Neural cell (in vitro differentiated cells): Measurements from ENCODE around the gene ADAMTS17. TPM values are rescaled to one million over a fixed set of nuclear protein-coding genes. Genes with fewer than 3 reads are reported as not detected.

ENCODE experiments used
- H2AFZ ChIP-seq: fragments of 200-600, 300-800 bp; sonication (generic), shearing (Covaris generic); 2 replicates; pipeline ENCODE4 v1.6.0; 2014; ENCODE audit warnings: low read depth, mild to moderate bottlenecking, antibody characterized with exemption, low read length, moderate library complexity
- H3F3A ChIP-seq: fragments of 200-600 bp; shearing (Covaris generic); 2 replicates; pipeline ENCODE4 v1.6.1; 2016; ENCODE audit warnings: mild to moderate bottlenecking, moderate library complexity, mixed read lengths, antibody characterized with exemption, low read length; ENCODE audit not compliant: insufficient read depth, poor library complexity, severe bottlenecking
- H3K27ac ChIP-seq: fragments of 200-600, 300-800 bp; sonication (generic), shearing (Covaris generic); 2 replicates; pipeline ENCODE4 v1.5.1; 2014; ENCODE audit warnings: mild to moderate bottlenecking, low read length, moderate library complexity
- H3K27me3 ChIP-seq: fragments of 300-800, 200-600 bp; sonication (generic), shearing (Covaris generic); 2 replicates; pipeline ENCODE4 v1.6.0; 2014; ENCODE audit warnings: mild to moderate bottlenecking, low read depth, low read length, moderate library complexity; ENCODE audit not compliant: insufficient read depth
- H3K36me3 ChIP-seq: fragments of 300-800, 200-600 bp; sonication (generic), shearing (Covaris generic); 2 replicates; pipeline ENCODE4 v1.5.1; 2014; ENCODE audit warnings: mild to moderate bottlenecking, antibody characterized with exemption, low read length, moderate library complexity; ENCODE audit not compliant: insufficient read depth
- H3K4me2 ChIP-seq: fragments of 300-800, 200-600 bp; sonication (generic), shearing (Covaris generic); 2 replicates; pipeline ENCODE4 v1.6.0; 2014; ENCODE audit warnings: mild to moderate bottlenecking, low read length
- H3K4me3 ChIP-seq: fragments of 300-800, 200-600 bp; sonication (generic), shearing (Covaris generic); 2 replicates; pipeline ENCODE4 v1.5.1; 2014; ENCODE audit warnings: mild to moderate bottlenecking, low read length, moderate library complexity
- H3K79me2 ChIP-seq: fragments of 200-600 bp; shearing (Covaris generic); replicated peaks from 2 replicates; pipeline ENCODE4 v1.6.0; 2014; ENCODE audit warnings: mild to moderate bottlenecking, low read length, moderate library complexity; ENCODE audit not compliant: insufficient read depth
- H3K9ac ChIP-seq: fragments of 300-800, 200-600 bp; sonication (generic), shearing (Covaris generic); 2 replicates; pipeline ENCODE4 v1.6.1; 2016; ENCODE audit warnings: mild to moderate bottlenecking, low read length, mixed read lengths
- H3K9me2 ChIP-seq: fragments of 200-600 bp; shearing (Covaris generic); 2 replicates; pipeline ENCODE4 v1.6.1; 2016; ENCODE audit warnings: mild to moderate bottlenecking, low read length, mixed read lengths; ENCODE audit not compliant: insufficient read depth
- H3K9me3 ChIP-seq: fragments of 200-600, 300-800 bp; sonication (generic), shearing (Covaris generic); 2 replicates; pipeline ENCODE4 v1.6.1; 2016; ENCODE audit warnings: mild to moderate bottlenecking, mixed run types, low read length, moderate library complexity, mixed read lengths
- H4K20me1 ChIP-seq: fragments of 200-600 bp; shearing (Covaris generic); 2 replicates; pipeline ENCODE4 v1.6.1; 2016; ENCODE audit warnings: mild to moderate bottlenecking, mixed run types; ENCODE audit not compliant: insufficient read depth
- EP300 ChIP-seq: fragments of 450-650 bp; conservative IDR thresholded peaks from 2 replicates; pipeline ENCODE4 v1.6.1; 2014; ENCODE audit warnings: antibody characterized with exemption, mild to moderate bottlenecking, moderate library complexity; ENCODE audit not compliant: poor library complexity, severe bottlenecking
- EZH2 ChIP-seq: fragments of 200-600, 300-800 bp; shearing (Covaris generic), sonication (generic); IDR thresholded peaks from 2 replicates; pipeline ENCODE4 v1.6.1; 2014; ENCODE audit warnings: antibody characterized with exemption, low read length, borderline replicate concordance, mild to moderate bottlenecking; ENCODE audit not compliant: insufficient read depth, poor library complexity, severe bottlenecking
- MXI1 ChIP-seq: fragments of 450-650 bp; conservative IDR thresholded peaks from 2 replicates; pipeline ENCODE4 v1.6.1; 2014; ENCODE audit warnings: antibody characterized with exemption, mild to moderate bottlenecking; ENCODE audit not compliant: poor library complexity, severe bottlenecking
- POLR2AphosphoS5 ChIP-seq: IDR thresholded peaks from 2 replicates; pipeline ENCODE4 v1.6.1; 2012
- RAD21 ChIP-seq: fragments of 450-650 bp; conservative IDR thresholded peaks from 2 replicates; pipeline ENCODE4 v1.6.1; 2014; ENCODE audit warnings: antibody characterized with exemption, mild to moderate bottlenecking, moderate library complexity
- SMC3 ChIP-seq: fragments of 450-650 bp; conservative IDR thresholded peaks from 2 replicates; pipeline ENCODE4 v1.6.1; 2014; ENCODE audit warnings: antibody characterized with exemption, mild to moderate bottlenecking, moderate library complexity; ENCODE audit not compliant: poor library complexity
- TAF1 ChIP-seq: IDR thresholded peaks from 2 replicates; pipeline ENCODE4 v1.6.1; 2012; ENCODE audit warnings: low read depth
- polyA plus RNA-seq: library from polyadenylated mRNA; depleted of rRNA; stranded (reverse); fragments of >200 nt; gene quantifications from 2 replicates; pipeline ENCODE4 v1.2.3, GENCODE V29; 2014
- TF ChIP-seq, protein P1 (sequence below): fragments of 450-650 bp; IDR thresholded peaks from 2 replicates; pipeline ENCODE4 v1.5.1; 2014; ENCODE audit warnings: antibody characterized with exemption, mild to moderate bottlenecking, moderate library complexity; ENCODE audit not compliant: poor library complexity, severe bottlenecking
- TF ChIP-seq, protein P2 (sequence below): IDR thresholded peaks from 2 replicates; pipeline ENCODE4 v1.6.1; 2012; ENCODE audit warnings: borderline replicate concordance

The ADAMTS17 gene
- polyA plus RNA-seq, 1 donor from 2014 or later: 0.04 TPM

DNA sequence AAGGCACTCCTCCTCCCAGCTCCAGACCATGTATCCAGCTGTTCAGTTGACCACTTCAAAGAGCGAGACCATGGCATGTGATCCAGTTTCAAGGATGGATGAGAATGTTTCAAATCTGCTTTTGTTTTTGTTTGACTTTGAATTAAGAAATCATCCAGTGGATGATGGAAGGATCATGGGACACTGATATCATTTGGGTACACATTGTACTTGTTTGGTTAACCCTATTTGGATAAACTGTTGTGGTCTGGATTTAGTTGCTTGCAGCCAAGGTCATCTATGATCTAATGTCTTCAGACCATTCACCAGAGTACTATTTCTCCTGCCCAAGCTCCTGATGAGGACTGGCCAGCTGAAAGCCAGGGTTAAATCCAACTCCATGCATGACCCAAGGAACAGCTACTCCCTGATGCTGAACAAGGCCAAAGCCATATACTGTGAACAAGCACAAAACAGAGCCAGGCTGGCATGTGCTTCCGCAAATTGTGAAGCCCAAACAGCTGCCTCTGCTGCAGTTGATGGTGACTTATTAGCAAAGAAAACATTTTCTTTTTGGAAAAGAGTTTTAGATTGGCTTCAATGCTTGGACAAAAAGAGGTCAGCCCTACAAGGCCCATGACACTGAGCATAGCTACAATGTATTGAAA, 5.2 kb upstream of the ADAMTS17 start:
- Histone ChIP-seq H3K27ac (no peak overlapping the region), H3K79me2 (no peaks in the 10 kb centered on the region), H4K20me1 (no peaks in the 10 kb centered on the region), H3K9me2 (no peaks in the 10 kb centered on the region), H3K27me3 (peaks cover 33% of the 10 kb centered on the region), H3K9me3 (no peaks in the 10 kb centered on the region), H3K4me2 (no peak overlapping the region), H2AFZ (no peak overlapping the region), H3K4me3 (no peak overlapping the region), H3K36me3 (no peaks in the 10 kb centered on the region), H3K9ac (no peak overlapping the region), H3F3A (no peaks in the 10 kb centered on the region)
- TF ChIP-seq EP300 (no peak), RAD21 (no peak), MXI1 (no peak), EZH2 (no peak), SMC3 (no peak)
- TF ChIP-seq, protein P1, sequence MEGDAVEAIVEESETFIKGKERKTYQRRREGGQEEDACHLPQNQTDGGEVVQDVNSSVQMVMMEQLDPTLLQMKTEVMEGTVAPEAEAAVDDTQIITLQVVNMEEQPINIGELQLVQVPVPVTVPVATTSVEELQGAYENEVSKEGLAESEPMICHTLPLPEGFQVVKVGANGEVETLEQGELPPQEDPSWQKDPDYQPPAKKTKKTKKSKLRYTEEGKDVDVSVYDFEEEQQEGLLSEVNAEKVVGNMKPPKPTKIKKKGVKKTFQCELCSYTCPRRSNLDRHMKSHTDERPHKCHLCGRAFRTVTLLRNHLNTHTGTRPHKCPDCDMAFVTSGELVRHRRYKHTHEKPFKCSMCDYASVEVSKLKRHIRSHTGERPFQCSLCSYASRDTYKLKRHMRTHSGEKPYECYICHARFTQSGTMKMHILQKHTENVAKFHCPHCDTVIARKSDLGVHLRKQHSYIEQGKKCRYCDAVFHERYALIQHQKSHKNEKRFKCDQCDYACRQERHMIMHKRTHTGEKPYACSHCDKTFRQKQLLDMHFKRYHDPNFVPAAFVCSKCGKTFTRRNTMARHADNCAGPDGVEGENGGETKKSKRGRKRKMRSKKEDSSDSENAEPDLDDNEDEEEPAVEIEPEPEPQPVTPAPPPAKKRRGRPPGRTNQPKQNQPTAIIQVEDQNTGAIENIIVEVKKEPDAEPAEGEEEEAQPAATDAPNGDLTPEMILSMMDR: no peak
- TF ChIP-seq, protein P2, sequence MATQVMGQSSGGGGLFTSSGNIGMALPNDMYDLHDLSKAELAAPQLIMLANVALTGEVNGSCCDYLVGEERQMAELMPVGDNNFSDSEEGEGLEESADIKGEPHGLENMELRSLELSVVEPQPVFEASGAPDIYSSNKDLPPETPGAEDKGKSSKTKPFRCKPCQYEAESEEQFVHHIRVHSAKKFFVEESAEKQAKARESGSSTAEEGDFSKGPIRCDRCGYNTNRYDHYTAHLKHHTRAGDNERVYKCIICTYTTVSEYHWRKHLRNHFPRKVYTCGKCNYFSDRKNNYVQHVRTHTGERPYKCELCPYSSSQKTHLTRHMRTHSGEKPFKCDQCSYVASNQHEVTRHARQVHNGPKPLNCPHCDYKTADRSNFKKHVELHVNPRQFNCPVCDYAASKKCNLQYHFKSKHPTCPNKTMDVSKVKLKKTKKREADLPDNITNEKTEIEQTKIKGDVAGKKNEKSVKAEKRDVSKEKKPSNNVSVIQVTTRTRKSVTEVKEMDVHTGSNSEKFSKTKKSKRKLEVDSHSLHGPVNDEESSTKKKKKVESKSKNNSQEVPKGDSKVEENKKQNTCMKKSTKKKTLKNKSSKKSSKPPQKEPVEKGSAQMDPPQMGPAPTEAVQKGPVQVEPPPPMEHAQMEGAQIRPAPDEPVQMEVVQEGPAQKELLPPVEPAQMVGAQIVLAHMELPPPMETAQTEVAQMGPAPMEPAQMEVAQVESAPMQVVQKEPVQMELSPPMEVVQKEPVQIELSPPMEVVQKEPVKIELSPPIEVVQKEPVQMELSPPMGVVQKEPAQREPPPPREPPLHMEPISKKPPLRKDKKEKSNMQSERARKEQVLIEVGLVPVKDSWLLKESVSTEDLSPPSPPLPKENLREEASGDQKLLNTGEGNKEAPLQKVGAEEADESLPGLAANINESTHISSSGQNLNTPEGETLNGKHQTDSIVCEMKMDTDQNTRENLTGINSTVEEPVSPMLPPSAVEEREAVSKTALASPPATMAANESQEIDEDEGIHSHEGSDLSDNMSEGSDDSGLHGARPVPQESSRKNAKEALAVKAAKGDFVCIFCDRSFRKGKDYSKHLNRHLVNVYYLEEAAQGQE: no peak

DNA sequence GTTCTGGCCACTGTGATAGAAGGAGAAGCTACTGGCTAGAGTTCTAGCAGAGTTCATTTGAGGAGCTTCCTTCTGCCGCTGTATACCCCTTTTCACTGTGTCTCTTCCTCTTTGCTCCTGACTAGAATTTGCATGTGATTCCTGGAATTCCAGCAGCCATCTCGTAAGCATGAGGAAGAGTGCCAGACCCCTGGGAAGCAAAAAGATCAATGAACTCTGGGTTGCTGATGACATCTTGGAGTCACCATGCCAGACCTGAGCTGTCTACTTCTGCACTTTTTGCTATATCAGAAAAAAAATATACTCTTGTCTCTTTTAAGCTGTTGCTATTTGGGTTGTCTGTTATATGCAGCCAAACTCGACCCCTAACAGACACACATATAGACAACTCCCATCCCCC, 3.7 kb upstream of the ADAMTS17 start:
- Histone ChIP-seq H3K9me2 (no peaks in the 10 kb centered on the region), H2AFZ (no peak overlapping the region), H3K4me2 (no peak overlapping the region), H3K4me3 (no peak overlapping the region), H3K27ac (no peak overlapping the region), H3K9ac (no peak overlapping the region), H3K9me3 (no peaks in the 10 kb centered on the region), H4K20me1 (no peaks in the 10 kb centered on the region), H3F3A (no peaks in the 10 kb centered on the region), H3K27me3 (peaks cover 39% of the 10 kb centered on the region), H3K36me3 (no peaks in the 10 kb centered on the region), H3K79me2 (no peaks in the 10 kb centered on the region)
- TF ChIP-seq, protein P2: no peak
- TF ChIP-seq SMC3: no peak
- TF ChIP-seq EP300: no peak
- no peak for TF ChIP-seq TAF1
- TF ChIP-seq POLR2AphosphoS5: no peak
- TF ChIP-seq, protein P1: no peak
- no peak for TF ChIP-seq MXI1
- no peak for TF ChIP-seq EZH2
- TF ChIP-seq RAD21: no peak
